HepG2 (cell line): ENCODE results near the gene VCL. TPM values are rescaled to one million over a fixed set of nuclear protein-coding genes. Genes with fewer than 3 reads are reported as not detected.

Experiments used
- CBX5 ChIP-seq: sonication (generic); formaldehyde crosslinking; IDR thresholded peaks from 2 replicates; pipeline ENCODE4 v1.4.0; 2020; ENCODE audit warnings: missing genetic modification reagents, borderline replicate concordance
- CEBPG ChIP-seq: IDR thresholded peaks from 2 replicates; pipeline ENCODE4 v1.6.1; 2016
- HOXD1 ChIP-seq: sonication (generic); formaldehyde crosslinking; IDR thresholded peaks from 2 replicates; pipeline ENCODE4 v1.5.0; 2020; ENCODE audit warnings: missing genetic modification reagents
- KMT2B ChIP-seq: IDR thresholded peaks from 2 replicates; pipeline ENCODE4 v1.6.1; 2016; ENCODE audit warnings: missing genetic modification reagents, missing compliant biosample characterization
- MZF1 ChIP-seq: sonication (generic); formaldehyde crosslinking; IDR thresholded peaks from 2 replicates; pipeline ENCODE4 v1.8.1; 2023; ENCODE audit warnings: mild to moderate bottlenecking, missing genetic modification reagents, borderline replicate concordance
- NR3C1 ChIP-seq: sonication (generic); formaldehyde crosslinking; IDR thresholded peaks from 2 replicates; pipeline ENCODE4 v1.4.0; 2020; ENCODE audit warnings: missing genetic modification reagents
- POLR2AphosphoS2 ChIP-seq: IDR thresholded peaks from 2 replicates; pipeline ENCODE4 v1.6.1; 2011; ENCODE audit warnings: low read depth, low read length, improper control_type of control experiment
- PPARG ChIP-seq: conservative IDR thresholded peaks from 2 replicates; pipeline ENCODE4 v1.6.1; 2016; ENCODE audit warnings: missing biosample characterization, missing genetic modification reagents
- ZFP41 ChIP-seq: sonication (generic); formaldehyde crosslinking; IDR thresholded peaks from 2 replicates; pipeline ENCODE4 v1.4.0; 2020; ENCODE audit warnings: mild to moderate bottlenecking, missing genetic modification reagents, borderline replicate concordance
- ZKSCAN5 ChIP-seq: sonication (generic); formaldehyde crosslinking; IDR thresholded peaks from 2 replicates; pipeline ENCODE4 v1.5.1; 2020; ENCODE audit warnings: mild to moderate bottlenecking, missing genetic modification reagents
- ZNF124 ChIP-seq: sonication (generic); formaldehyde crosslinking; IDR thresholded peaks from 2 replicates; pipeline ENCODE4 v1.4.0; 2020; ENCODE audit warnings: missing genetic modification reagents
- ZNF430 ChIP-seq: sonication (generic); formaldehyde crosslinking; IDR thresholded peaks from 2 replicates; pipeline ENCODE4 v1.9.0; 2021; ENCODE audit warnings: mild to moderate bottlenecking, missing genetic modification reagents
- ZNF558 ChIP-seq: sonication (generic); formaldehyde crosslinking; IDR thresholded peaks from 2 replicates; pipeline ENCODE4 v1.9.0; 2022; ENCODE audit warnings: mild to moderate bottlenecking, missing genetic modification reagents, borderline replicate concordance
- ZNF761 ChIP-seq: sonication (generic); formaldehyde crosslinking; conservative IDR thresholded peaks from 2 replicates; pipeline ENCODE4 v1.4.0; 2020; ENCODE audit warnings: mild to moderate bottlenecking, missing genetic modification reagents
- ZNF777 ChIP-seq: sonication (generic); formaldehyde crosslinking; IDR thresholded peaks from 2 replicates; pipeline ENCODE4 v1.4.0; 2020; ENCODE audit warnings: missing genetic modification reagents
- polyA plus RNA-seq, 8 experiments: library from polyadenylated mRNA; depleted of rRNA in 3 of 8; stranded (reverse) in 7 of 8; unstranded in 1 of 8; fragments of >200 nt; fragmentation: Illumina TruSeq in 4 of 8; extraction: Trizol in 4 of 8; gene quantifications; 2 replicates each; pipeline versions ENCODE4 v1.2.1 to v1.2.3, GENCODE V29; 2011 to 2016; ENCODE audit warnings: low read depth in 4 of 8, missing spikeins in 1 of 8, mixed read lengths in 1 of 8; ENCODE audit not compliant: insufficient read depth in 1 of 8
- total RNA-seq, 5 experiments: library from RNA; depleted of rRNA; stranded (reverse); fragments of >200 nt; fragmentation: Illumina TruSeq; extraction: Trizol; gene quantifications; 2 replicates each; pipeline ENCODE4 v1.2.3, GENCODE V29; 2016; ENCODE audit warnings: low read depth in 1 of 5
- TF ChIP-seq, protein P1 (sequence below): sonication (generic); formaldehyde crosslinking; conservative IDR thresholded peaks from 2 replicates; pipeline ENCODE4 v1.4.0; 2020; ENCODE audit warnings: missing genetic modification reagents
- TF ChIP-seq, protein P2 (sequence below): sonication (generic); formaldehyde crosslinking; IDR thresholded peaks from 2 replicates; pipeline ENCODE4 v1.5.0; 2020; ENCODE audit warnings: missing genetic modification reagents
- TF ChIP-seq, protein P3 (sequence below): sonication (generic); formaldehyde crosslinking; IDR thresholded peaks from 2 replicates; pipeline ENCODE4 v1.5.0; 2020; ENCODE audit warnings: mild to moderate bottlenecking, missing genetic modification reagents, moderate library complexity
- TF ChIP-seq, protein P4 (sequence below): sonication (generic); formaldehyde crosslinking; IDR thresholded peaks from 2 replicates; pipeline ENCODE4 v1.4.0; 2020; ENCODE audit warnings: missing genetic modification reagents

Gene VCL
- total and polyA plus RNA-seq, 2 of the 13 experiments (the other 11 are each of a cell fraction or from before 2014, with no cell fraction given) = 17.3 to 26.9 TPM

DNA sequence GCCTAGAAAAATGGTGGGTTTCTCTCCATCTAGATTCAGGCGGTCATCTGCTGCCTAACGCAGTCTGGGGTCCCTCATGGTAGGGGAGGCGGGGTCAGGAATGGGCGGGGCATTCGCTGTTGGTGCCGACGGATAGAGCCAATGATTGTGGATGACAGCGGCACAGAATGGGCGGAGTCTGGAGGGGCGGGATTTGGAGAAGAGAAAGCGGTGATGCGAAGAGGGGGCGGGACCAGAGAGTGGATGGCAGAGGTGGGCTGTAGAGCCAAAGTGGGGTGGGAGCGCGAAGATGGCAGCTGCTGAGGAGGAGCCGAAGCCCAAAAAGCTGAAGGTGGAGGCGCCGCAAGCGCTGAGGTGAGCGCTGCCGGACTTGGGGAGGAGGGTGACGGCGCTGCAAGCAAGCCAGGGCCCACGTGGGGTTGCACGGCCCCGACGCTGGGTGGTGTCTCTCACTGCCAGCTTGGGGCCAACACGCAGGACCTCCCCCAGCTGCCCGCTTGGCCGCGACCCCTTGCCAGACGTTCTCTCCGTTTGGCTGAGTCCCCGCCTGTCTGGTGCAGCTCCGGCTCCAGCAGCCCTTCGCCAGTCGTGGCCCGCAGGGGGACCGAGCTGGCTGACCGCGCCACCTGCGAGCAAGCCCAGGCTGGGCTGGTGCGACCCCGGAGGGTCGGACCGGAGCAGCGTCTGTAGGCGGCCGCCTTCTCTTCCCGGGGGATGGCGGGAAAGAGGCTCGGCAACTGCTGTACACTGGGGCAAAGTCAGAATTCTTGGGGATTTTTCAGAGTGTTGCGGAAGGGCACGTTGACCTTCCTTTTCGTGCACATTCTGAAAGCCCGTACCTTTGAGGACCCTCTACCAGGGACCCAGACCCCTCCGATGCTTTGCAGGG is 153.3 kb downstream of the VCL start, which contains the start of gene ADK (continued):
- TF ChIP-seq, protein P1, sequence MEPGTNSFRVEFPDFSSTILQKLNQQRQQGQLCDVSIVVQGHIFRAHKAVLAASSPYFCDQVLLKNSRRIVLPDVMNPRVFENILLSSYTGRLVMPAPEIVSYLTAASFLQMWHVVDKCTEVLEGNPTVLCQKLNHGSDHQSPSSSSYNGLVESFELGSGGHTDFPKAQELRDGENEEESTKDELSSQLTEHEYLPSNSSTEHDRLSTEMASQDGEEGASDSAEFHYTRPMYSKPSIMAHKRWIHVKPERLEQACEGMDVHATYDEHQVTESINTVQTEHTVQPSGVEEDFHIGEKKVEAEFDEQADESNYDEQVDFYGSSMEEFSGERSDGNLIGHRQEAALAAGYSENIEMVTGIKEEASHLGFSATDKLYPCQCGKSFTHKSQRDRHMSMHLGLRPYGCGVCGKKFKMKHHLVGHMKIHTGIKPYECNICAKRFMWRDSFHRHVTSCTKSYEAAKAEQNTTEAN (CRISPR knock-in tag) = no peak
- TF ChIP-seq ZNF124 (CRISPR knock-in tag) (0 out of 2 replicates have a peak, but pooled peaks have one; percentile 38), KMT2B (CRISPR knock-in tag) (peak; percentile 67; the same call in 1 of the 2 replicates), ZKSCAN5 (no peak), POLR2AphosphoS2 (no peak), ZNF558 (no peak), ZNF777 (peak; percentile 72), PPARG (CRISPR knock-in tag) (no peak; the same call in 1 of the 2 replicates), ZFP41 (CRISPR knock-in tag) (no peak), ZNF761 (0 out of 2 replicates have a peak, but pooled peaks have one; percentile 55), NR3C1 (CRISPR knock-in tag) (no peak), HOXD1 (CRISPR knock-in tag) (no peak), CEBPG (CRISPR knock-in tag) (no peak), MZF1 (CRISPR knock-in tag) (no peak), ZNF430 (CRISPR knock-in tag) (no peak), CBX5 (CRISPR knock-in tag) (0 out of 2 replicates have a peak, but pooled peaks have one; percentile 52)
- TF ChIP-seq, protein P2, sequence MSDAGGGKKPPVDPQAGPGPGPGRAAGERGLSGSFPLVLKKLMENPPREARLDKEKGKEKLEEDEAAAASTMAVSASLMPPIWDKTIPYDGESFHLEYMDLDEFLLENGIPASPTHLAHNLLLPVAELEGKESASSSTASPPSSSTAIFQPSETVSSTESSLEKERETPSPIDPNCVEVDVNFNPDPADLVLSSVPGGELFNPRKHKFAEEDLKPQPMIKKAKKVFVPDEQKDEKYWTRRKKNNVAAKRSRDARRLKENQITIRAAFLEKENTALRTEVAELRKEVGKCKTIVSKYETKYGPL (CRISPR knock-in tag) = no peak
- TF ChIP-seq, protein P3, sequence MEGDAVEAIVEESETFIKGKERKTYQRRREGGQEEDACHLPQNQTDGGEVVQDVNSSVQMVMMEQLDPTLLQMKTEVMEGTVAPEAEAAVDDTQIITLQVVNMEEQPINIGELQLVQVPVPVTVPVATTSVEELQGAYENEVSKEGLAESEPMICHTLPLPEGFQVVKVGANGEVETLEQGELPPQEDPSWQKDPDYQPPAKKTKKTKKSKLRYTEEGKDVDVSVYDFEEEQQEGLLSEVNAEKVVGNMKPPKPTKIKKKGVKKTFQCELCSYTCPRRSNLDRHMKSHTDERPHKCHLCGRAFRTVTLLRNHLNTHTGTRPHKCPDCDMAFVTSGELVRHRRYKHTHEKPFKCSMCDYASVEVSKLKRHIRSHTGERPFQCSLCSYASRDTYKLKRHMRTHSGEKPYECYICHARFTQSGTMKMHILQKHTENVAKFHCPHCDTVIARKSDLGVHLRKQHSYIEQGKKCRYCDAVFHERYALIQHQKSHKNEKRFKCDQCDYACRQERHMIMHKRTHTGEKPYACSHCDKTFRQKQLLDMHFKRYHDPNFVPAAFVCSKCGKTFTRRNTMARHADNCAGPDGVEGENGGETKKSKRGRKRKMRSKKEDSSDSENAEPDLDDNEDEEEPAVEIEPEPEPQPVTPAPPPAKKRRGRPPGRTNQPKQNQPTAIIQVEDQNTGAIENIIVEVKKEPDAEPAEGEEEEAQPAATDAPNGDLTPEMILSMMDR (CRISPR knock-in tag) = peak; percentile 56
- TF ChIP-seq, protein P4, sequence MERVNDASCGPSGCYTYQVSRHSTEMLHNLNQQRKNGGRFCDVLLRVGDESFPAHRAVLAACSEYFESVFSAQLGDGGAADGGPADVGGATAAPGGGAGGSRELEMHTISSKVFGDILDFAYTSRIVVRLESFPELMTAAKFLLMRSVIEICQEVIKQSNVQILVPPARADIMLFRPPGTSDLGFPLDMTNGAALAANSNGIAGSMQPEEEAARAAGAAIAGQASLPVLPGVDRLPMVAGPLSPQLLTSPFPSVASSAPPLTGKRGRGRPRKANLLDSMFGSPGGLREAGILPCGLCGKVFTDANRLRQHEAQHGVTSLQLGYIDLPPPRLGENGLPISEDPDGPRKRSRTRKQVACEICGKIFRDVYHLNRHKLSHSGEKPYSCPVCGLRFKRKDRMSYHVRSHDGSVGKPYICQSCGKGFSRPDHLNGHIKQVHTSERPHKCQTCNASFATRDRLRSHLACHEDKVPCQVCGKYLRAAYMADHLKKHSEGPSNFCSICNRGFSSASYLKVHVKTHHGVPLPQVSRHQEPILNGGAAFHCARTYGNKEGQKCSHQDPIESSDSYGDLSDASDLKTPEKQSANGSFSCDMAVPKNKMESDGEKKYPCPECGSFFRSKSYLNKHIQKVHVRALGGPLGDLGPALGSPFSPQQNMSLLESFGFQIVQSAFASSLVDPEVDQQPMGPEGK (CRISPR knock-in tag) = peak; percentile 37; the same call in 1 of the 2 replicates
